Measurements from ENCODE around the gene PDGFB.

The PDGFB gene

DNA sequence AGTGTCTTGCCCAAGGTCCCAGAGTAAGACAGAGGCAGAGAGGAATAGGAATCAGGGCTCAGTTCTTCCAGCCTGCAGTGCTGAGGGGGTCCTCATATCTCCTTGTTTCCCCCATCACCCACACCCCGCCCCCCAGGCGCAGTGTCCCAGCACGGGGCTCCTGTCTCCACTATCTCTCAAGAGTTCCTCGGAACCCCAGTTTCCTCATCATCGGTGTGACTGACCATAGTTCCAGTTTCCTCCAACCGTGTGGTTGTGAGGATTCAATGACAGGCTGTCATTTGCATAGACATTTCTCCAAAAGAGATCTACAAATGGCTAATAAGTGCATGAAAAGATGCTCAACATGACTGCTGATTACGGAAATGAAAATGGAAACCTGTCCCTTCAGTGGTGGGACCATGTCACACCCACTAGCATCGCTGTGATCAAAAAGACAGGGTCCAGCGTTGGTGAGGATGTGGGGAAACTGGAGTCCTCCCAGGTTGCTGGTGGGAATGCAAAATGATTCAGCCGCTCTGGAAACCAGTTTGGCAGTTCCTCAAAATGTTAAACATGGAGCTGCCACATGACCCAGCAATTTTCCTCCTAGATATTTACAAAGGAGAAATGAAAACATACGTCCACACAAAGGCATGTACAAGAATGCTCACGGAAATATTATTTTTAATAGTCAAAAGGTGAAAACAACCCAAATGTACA is 31.8 kb upstream of the PDGFB start:
- no peak for DNase-seq

DNA sequence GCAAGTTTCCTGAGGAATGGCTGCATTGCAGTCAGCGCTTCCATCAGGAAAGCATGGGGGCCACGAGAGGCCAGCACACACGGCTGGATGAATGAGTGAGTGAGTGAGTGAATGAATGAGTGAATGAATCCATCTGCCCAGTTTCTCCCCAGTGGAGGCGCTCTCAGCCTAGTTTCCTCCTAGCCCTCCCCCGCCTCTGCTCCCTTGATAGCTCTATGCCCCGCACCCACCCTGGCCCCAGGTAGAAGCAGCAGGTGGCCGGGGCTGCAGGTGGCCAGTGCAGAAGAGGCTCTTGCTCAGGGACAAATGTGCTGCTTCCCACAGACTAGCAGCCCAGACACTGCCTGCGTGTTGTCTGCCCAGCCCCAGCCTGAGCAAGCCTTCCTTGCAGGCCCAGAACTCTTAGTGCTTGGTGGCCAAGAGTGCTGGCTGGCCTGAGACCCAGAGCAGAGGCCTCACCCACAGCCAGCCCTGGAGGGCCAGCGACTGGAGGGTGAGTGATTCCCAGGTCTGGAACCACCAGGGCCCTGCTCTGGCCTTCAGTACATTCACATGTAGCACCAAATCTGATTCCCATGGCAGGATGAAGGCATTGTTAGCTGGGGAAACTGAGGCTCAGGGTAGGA is 31.1 kb upstream of the PDGFB start:
- no peak for DNase-seq

DNA sequence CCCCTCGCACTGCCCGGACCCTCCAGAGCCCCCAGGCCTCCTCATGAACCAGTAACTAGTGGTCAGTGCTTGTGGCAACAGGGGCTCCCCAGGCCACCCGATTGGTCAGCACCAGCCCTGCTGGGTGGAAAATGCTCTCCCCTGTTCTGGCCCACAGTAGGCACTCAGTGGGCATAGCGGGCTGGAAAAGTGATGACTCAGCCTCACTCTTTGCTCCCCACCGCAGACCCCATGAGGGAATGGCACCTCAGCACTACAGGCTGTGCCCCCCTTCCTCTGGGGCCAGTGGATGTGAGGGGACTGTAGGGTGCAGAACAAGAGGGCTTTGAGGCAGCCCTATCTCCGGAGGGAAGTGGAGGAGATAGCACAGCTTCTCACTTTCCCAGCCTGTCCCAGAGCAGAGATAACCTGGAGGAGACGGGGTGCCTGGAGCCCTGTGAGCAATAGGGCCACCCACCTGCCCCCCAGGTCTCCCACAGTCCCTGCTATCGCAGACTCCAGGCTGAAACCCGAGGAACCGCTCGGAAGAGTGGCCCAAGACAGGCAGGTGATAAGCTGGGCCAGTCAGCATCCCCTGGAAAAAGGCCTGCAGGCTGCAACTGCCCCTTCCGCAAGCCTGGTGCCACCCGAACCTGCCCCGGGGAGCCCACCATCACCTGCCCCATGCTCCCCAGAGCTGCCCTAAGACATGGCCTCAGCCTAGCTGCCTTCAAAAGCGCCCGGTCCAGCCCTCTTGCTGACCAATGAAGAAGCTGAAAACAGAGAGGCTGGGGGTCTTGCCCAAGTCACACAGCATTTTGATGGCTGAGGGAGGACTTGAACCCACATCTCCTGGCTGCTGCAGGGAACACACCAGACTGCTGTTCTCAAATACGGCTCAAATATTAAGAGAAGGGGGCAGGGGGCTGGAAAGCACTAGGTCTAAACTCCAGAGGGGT is 29.4 kb upstream of the PDGFB start:
- DNase-seq, result no peak

DNA sequence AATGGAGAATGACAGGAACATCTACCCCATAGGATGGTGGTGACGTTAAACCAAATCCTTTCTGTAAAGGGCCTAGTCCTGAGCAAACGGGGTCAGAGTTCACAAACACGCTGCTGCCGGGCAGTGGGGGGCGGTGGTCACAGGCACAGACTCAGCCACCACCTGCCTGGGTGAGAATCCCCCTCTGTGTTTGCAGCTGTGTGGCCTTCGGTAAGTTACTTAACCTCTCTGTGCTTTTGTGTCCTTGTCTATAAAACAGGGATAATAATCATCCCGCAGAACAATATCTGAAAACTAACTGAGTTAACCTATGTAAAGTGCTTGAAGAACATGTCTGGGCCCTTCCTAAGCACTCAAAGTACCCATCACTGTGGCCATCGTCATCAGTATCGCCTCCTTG is 26.0 kb upstream of the PDGFB start:
- DNase-seq, result no peak

DNA sequence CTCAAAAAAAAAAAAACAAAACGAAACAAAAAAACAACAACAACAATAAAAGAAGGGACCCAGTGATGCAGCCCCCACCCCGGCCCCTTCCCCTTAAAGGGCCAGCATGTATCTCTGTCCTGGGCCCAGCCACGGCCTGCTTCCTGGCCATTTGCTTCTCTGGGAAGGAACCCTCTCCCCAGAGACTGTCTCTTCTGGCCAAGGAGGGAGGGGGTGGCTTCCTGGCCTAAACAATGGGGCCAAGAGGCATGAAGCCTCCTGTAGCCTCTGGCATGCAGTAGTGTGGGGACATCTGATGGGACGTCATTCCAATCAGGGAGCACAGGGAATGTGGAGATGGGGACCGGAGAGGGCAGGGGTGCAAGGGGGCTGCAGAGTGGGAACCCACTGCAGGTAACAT is 25.5 kb upstream of the PDGFB start:
- no peak for DNase-seq

DNA sequence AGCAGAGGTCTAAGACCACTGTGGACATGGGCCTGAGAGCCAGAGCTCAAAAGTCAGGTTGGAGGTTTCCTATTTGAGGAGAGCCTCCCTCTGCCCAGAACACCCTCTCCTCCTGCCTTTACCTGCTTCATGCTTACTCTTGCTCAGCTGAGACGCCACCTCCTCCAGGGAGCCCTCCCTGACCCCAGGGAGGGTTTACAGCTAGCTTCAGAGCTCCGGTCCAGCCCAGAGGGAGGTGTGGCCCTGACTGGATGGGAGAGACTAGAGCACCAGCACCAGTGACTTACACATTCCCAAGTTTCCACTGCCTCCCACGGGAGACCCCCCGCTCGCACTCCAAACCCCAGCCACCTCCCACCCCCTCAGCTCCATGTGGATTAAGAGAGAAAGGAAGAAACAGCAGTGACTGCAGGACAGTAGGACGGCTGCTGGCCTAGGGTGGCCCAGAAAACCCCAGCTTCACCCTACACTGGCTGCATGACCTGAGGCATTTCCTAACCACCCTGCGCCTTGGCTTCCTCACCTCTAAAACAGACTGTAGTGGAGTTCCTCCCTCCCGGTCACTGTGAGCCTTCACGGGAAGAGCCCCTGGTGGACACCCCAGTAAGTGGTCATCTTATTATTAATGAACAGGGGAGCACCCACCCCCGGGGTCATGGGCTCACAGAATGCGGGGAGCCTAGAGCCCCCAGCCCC is 24.5 kb upstream of the PDGFB start:
- no peak for DNase-seq

DNA sequence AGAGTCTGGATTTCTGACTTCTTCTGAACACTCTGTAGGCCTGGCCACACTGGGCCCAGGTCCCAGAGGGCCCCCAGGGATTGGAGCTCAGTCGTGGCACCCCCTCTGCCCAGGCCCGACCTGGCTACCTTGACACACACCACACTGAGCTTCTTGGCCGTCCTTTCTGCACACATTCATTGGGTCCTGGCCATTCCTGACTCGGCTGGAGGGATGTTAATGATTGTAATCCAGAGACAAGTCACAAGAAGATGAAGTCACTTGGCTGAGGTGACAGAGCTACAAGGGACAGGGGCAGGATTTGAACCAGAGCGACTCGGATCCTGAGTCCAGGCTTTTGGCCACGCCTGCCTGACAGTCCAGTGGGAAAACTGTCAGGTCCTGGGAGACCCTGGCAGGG is 23.9 kb upstream of the PDGFB start:
- no peak for DNase-seq

DNA sequence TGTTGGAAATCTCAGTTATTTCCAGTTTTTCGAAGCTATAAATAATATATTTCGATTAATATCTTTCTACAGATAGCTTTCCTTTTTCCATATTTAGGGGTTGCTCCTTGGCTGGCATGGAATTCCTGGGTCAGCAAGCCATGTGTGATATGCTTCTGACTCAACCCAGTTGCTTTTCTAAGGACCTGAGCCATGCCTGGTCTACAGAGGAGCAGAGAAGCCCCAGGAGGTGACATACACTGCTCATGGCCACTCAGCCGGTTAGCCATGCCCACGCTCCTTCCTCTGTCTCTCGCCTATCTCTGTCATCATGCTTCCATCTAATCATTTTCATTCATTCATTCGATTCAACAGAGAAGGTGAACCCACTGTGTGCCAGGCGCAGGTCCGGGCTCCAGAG is 23.2 kb upstream of the PDGFB start:
- no peak for DNase-seq

DNA sequence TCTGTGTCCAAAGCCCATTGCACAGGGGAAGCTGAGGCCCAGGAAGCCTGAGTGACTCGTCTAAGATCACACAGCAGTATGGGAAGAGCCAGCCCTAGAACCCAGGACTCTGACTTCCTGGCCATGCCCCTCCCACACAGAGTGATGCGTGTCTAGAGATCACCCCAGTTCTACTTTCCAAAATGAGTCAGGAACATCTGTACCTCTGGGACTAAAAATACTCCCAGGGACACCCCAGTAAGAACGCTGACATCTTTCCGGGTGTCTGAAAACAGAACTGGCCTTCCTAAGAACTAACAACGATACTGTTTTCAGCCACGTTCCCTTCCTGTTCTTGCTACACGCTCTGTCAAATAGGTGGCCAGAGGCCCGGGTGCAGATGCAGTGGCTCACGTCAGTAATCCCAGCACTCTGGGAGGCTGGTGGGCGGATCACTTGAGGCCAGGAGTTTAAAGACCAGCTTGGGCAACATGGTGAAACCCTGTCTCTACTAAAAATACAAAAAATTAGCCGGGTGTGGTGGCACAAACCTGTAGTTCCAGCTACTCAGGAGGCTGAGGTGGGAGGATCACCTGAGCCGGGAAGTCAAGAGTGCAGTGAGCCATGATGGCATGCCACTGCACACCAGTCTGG is 21.7 kb upstream of the PDGFB start:
- peak; percentile 18 for DNase-seq

DNA sequence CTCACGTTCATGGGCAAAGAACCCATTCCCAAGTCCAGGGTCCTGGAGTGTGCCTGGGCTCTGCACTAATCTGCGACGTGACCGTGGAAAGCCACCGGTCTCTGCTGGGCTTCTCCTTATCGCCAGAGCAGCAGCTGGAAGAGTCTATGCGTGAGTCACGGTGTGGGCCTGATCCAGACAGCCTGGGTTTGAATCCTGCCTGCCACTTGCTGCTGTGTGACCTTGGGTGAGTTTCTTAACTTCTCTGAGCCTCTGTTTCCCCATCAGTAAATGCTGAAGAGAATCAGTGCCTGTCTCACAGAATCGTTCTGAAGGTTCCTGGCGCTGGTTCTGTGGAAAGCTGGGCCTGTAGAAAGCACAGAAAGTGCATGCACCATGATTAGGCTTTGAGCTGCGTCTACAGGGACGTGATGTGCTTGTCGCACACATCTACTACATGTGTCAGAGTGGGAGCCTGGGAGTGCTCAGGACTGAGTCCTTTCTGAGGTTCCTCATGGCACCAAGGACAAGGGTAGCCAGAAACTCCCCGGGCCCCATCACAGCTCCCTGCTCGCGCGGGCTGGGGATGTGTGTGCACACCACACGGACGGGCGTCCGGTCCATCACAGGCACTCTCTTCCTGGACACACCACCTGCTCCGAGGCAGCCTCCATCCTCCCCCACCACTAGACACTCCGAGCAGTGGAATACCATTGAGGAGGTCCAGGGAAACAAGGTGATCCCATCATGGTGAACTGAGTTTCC is 20.5 kb upstream of the PDGFB start:
- DNase-seq, result no peak

DNA sequence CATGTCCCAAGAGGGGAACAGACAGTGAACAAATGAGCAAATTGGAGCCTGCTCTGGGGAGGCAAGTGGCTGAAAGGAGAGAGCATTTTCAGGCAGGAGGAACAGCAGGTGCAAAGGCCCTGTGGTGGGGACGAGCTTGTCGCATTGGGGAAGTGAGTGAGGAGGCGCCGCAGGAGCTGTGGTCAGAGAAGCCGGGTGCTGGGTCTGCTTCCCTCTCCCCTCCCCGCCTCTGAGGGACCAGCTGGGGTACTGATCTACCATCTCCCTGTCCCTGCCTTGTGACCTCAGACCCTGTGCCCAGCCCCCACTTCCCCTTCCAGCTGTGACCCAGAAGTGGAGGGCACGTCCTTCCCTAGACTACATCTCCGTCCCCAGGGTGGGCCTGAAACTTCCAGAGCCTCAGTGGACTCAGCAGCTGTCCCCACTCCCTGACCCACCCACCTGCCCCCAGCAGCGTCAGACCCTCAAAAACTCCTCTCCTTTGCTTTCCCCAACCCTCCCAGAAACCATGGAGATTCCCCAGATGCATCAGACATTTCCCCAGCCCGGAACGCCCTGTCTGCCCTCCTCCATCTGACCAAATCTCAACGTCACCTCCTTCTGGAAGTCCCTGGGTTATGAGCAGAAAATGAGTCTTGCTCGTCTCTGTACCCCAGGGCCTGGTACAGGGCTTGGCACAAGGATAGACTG is 19.7 kb upstream of the PDGFB start:
- DNase-seq, result no peak

DNA sequence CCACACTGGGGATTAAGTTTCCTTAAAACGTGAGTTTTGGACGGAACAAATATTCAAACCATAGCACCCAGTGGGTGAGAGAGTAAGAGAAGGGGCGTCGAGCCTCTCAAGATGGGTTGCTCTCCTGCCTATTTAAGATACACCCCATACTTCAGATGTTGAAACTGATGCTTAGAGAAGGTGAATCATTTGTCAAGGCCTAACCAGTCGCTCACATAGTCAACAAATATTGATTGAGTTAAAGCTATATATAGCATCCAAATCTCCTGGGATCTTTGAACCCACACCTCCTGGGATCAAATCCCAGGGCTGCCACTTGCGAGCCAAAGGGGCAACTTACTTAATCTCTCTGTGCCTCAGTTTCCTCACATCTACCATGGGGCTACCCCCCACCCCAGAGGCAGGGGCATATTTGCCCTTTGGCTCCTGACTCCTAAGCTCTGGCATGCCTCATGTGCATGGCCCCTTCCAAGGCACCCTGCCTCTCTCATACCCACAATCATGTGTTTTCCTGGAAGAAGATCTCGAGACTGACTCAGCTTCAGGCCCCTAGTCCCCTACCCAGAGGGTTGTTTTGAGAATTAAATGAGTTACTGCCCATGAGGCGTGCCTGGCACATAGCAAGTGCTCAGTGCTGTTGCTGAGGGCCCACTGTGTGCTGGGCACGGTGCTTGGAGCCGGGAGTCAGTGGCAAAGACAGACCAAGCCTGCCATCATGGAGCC is 19.0 kb upstream of the PDGFB start:
- DNase-seq, result no peak

DNA sequence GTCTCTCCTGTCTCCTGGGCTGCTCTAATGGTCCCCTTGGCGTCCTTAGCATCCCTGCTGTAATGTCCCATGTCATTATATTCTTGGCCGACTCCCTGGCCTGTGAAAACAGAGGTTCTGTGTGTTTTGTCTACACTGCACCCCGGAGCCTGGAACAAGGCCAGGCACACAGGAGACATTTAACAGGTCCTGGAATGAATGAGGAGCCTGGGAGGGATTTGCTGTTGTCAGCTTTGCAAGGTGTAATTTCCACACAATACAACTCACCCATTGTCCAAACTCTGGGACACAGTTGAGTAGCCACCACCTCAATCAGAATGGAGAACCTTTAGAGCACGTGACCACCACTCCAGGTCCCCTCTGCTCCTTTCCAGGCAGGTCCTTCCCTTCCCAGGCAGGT is 14.9 kb upstream of the PDGFB start:
- no peak for DNase-seq

DNA sequence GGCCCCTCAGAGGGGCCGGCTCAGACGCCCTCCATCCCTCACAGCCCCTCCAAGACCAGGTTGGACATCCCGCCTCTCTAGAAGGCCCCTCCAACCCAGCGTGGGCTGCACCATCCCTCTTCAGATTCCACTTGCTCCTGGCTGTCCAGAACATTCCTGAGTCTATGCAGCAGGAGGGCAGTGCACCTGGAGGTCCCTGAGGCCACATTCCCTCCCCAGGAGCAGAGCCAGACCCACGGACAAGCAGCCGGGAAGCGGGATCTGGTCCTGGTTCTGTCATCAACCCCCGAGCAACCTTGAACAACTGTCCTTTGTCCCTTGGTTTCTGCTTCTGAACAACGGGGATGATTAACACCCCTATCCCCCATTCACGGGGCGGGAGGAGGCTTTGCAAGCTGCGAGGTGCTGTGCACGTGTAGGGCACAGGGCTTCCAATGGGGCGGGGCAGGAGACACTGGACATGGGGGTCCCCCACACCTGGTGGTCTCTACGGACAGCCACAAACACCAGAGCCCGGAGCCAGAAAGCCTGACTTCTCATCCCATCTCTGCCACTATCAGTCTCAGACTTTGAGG is 13.2 kb upstream of the PDGFB start:
- DNase-seq, result no peak

DNA sequence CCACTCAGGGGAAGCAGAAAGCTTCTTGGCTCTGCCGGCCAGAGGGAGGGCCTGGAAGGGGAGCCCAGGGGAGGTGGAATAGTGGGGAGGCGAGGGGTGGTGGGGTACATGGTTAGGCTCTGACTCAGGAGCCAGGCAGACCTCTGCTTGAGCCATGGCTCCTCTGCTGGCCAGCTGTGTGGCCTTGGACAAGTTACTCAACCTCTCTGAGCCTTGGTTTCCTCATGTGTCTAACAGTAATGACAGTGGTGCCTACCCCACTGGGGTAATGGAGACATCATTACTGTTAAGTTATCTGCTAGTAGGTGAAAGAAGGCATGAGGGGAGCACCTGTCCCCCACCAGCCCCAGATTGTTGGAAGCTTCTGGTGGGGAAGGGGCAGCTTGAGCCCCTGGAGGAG is 12.2 kb upstream of the PDGFB start:
- no peak for DNase-seq

DNA sequence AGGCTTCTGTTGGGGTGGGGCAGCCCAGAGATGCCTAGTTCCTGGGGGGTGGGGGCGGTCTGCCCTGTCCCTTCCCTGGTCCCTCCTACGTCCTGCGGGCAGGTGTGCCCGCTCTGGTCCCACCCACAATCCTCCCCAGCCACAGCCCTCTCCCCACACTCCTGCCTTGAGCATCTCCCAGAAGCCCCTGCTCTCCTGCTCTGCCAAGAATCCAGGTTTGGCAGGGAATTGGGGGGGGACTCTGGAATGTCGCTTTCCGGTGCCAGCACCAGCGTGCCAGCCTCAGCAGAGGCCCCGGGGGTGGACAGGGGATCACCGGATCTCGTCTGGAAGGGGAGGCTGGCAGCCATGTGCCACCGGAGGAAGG is 11.4 kb upstream of the PDGFB start:
- no peak for DNase-seq

DNA sequence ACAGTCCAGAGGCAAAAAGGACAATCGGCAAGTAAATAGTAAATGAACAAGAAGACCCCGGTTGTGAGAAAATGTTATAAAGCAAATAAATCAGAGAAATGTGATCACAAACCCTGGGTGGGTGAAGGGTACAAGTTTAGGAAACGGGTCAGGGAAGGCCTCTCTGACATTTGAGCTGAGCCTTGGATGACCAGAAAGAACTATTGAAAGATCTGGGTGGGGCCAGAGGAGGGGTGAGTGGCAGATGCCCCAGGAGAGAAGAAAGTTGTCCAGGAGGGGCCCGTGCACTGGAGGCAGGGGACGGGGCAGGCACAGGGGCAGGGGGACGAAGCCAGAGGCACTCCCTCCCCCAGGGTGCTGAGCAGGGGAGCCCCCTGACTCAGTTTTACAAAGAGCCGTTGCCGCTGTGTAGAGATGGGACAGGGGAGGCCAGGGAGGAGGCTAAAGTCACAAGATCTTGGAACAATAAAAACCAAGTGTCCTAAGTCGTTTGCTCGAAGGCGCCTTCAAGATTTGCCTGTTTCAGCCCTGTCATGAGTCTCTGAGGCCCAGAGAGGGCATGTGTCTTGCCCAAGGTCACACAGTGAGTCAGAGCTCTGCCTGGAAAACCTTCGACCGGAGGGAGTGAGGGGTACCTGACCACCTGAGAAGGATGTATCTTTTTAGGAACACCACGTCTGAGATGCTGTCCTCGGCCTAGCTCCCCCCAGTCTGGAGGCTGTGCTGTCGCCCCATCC is 10.8 kb upstream of the PDGFB start:
- no peak for DNase-seq

DNA sequence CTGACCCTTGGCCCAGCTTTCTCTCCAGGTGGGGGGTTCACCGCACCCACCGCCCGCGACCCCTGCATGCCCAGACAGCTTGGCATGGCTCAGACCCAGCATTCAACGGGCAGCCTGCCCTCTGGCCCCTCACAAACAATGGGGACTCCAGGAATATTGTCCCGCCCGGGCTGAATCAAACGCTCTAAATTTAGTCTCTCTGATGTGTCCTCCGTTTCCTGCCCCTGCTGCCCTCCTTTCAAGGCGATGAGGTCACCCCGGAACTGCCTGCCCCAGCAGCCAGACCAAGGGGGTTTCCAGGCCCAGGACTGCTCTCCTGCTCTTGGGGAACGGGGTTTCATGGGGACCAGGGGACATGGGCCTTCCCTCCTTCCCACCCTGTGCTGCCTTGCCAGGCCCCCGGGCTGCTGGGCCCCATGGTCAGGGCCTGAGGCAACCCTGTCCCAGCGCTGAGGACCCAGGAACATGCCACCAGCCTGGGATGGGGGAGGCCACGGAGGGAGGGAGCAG is 10.1 kb upstream of the PDGFB start:
- DNase-seq, result no peak

DNA sequence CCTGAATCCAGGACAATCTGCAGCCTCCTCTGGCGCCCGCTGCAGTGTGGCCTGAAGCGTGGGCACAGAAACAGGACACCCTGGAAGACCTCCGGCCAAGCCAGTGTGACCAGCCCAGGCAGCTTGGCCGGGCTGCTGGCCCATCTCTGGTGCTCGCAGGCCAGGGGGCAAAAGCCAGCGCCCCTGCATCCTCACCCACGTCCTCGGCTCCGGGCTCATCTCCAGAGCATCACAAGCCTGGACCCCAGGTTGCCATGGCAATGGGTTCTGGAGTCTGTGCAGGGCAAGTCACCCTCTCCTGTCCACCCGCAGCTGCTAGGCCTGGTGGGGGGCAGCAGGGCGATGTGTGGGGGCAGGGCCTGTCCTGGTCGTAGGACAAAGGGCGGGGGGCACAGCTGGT is 9.3 kb upstream of the PDGFB start:
- no peak for DNase-seq
